Measurements from ENCODE around the gene PCDHB15.

DNA sequence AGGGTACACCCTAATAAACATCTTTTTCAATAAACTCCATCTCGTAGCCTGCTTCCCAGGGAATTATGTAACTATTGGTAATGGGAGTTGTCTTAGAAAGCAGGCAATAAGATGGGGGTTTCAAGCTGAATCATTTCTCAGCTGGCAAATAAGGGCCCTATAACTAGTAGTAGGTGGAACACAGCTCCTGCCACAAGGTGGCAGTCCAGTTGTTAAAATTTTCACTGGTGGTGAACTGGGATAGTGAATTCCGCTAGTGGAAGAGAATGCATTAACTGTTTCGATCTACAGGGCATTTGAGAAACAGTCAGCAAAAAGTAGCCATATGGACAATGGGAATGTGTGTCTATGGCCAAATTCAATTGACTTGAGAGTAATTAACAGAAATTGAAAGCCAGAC lies 27.7 kb downstream of the PCDHB15 start:
- TF ChIP-seq, protein P1, sequence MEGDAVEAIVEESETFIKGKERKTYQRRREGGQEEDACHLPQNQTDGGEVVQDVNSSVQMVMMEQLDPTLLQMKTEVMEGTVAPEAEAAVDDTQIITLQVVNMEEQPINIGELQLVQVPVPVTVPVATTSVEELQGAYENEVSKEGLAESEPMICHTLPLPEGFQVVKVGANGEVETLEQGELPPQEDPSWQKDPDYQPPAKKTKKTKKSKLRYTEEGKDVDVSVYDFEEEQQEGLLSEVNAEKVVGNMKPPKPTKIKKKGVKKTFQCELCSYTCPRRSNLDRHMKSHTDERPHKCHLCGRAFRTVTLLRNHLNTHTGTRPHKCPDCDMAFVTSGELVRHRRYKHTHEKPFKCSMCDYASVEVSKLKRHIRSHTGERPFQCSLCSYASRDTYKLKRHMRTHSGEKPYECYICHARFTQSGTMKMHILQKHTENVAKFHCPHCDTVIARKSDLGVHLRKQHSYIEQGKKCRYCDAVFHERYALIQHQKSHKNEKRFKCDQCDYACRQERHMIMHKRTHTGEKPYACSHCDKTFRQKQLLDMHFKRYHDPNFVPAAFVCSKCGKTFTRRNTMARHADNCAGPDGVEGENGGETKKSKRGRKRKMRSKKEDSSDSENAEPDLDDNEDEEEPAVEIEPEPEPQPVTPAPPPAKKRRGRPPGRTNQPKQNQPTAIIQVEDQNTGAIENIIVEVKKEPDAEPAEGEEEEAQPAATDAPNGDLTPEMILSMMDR (IDR thresholded peaks at IDR 0.05; ENCODE audit: low read depth, low read length): no peak
- no peak for TF ChIP-seq EZH2phosphoT487 (IDR thresholded peaks at IDR 0.05; ENCODE audit: low read depth)

Data from OCI-LY3 (cell line).